K562 (cell line): ENCODE measurements around the gene HES6. TPM values are rescaled to one million over a fixed set of nuclear protein-coding genes. Genes with fewer than 3 reads are reported as not detected.

Experiments
- EHMT2 ChIP-seq: fragments of 450-650 bp; IDR thresholded peaks from 2 replicates; pipeline ENCODE4 v1.6.1; 2018; ENCODE audit warnings: antibody characterized with exemption
- ESRRB ChIP-seq: fragments of 250-450 bp; sonication (Bioruptor Pico); IDR thresholded peaks from 2 replicates; pipeline ENCODE4 v1.5.0; 2020; ENCODE audit warnings: mild to moderate bottlenecking, moderate library complexity, borderline replicate concordance
- FOSL1 ChIP-seq: fragments of 200-800 bp; sonication (Bioruptor generic); conservative IDR thresholded peaks from 2 replicates; pipeline ENCODE4 v1.6.1; 2016; ENCODE audit warnings: missing genetic modification characterization, missing compliant biosample characterization
- GABPA ChIP-seq: fragments of 200-800 bp; sonication (Bioruptor generic); conservative IDR thresholded peaks from 2 replicates; pipeline ENCODE4 v1.6.1; 2016; ENCODE audit warnings: low read depth, missing genetic modification characterization, missing compliant biosample characterization
- NCOA6 ChIP-seq: fragments of 450-650 bp; IDR thresholded peaks from 2 replicates; pipeline ENCODE4 v1.6.1; 2017; ENCODE audit warnings: mild to moderate bottlenecking
- PCBP2 ChIP-seq: fragments of 200-400 bp; formaldehyde crosslinking; IDR thresholded peaks from 2 replicates; pipeline ENCODE4 v1.6.1; 2018; ENCODE audit warnings: low read length, low read depth, mild to moderate bottlenecking, moderate library complexity; ENCODE audit not compliant: poor library complexity, severe bottlenecking
- PHTF2 ChIP-seq: fragments of 250-450 bp; sonication (Bioruptor Pico); IDR thresholded peaks from 2 replicates; pipeline ENCODE4 v1.5.0; 2021; ENCODE audit warnings: mild to moderate bottlenecking
- PTRF ChIP-seq: fragments of 450-650 bp; IDR thresholded peaks from 2 replicates; pipeline ENCODE4 v1.6.1; 2016; ENCODE audit warnings: mild to moderate bottlenecking, missing genetic modification characterization, missing compliant biosample characterization
- TAF15 ChIP-seq: fragments of 200-400 bp; formaldehyde crosslinking; IDR thresholded peaks from 2 replicates; pipeline ENCODE4 v1.6.1; 2017; ENCODE audit warnings: mild to moderate bottlenecking, low read depth, low read length, moderate library complexity
- XRCC4 ChIP-seq: IDR thresholded peaks from one replicate; pipeline ENCODE4 v1.6.1; 2011; ENCODE audit not compliant: insufficient read depth, insufficient read length; ENCODE audit errors: extremely low read depth
- XRCC5 ChIP-seq: fragments of 200-400 bp; formaldehyde crosslinking; IDR thresholded peaks from 2 replicates; pipeline ENCODE4 v1.6.1; 2017; ENCODE audit warnings: low read depth, mild to moderate bottlenecking, low read length
- ZBTB8A ChIP-seq: fragments of 450-650 bp; IDR thresholded peaks from 2 replicates; pipeline ENCODE4 v1.6.1; 2018; ENCODE audit warnings: mild to moderate bottlenecking, moderate library complexity; ENCODE audit not compliant: partially characterized antibody
- ZMIZ1 ChIP-seq, 2 experiments: fragments of 150-350 bp in 1 of 2; IDR thresholded peaks; 2 replicates each; pipeline ENCODE4 v1.6.1; 2012 to 2016; ENCODE audit warnings: low read depth in 2 of 2, low read length in 2 of 2, mild to moderate bottlenecking in 1 of 2, moderate library complexity in 1 of 2
- ZNF134 ChIP-seq: fragments of 250-450 bp; sonication (Bioruptor Pico); conservative IDR thresholded peaks from 2 replicates; pipeline ENCODE4 v1.4.0; 2020
- ZNF311 ChIP-seq: fragments of 250-450 bp; sonication (Bioruptor Pico); IDR thresholded peaks from 2 replicates; pipeline ENCODE4 v1.4.0; 2020; ENCODE audit warnings: mild to moderate bottlenecking, moderate library complexity
- ZNF407 ChIP-seq: fragments of 450-650 bp; IDR thresholded peaks from 2 replicates; pipeline ENCODE4 v1.6.1; 2016; ENCODE audit warnings: low read depth
- ZNF445 ChIP-seq: fragments of 250-450 bp; sonication (Bioruptor Pico); IDR thresholded peaks from 2 replicates; pipeline ENCODE4 v1.4.0; 2020; ENCODE audit warnings: low read depth, mild to moderate bottlenecking, moderate library complexity
- ZNF77 ChIP-seq: fragments of 250-450 bp; sonication (Bioruptor Pico); IDR thresholded peaks from 2 replicates; pipeline ENCODE4 v1.5.0; 2020
- polyA plus RNA-seq, 8 experiments: library from polyadenylated mRNA; depleted of rRNA in 4 of 8; stranded (reverse) in 5 of 8; unstranded in 3 of 8; fragments of >200 nt; fragmentation: Nextera tagmentation in 2 of 8; fragmentation: Illumina TruSeq in 1 of 8; extraction: Ambion mirVana in 2 of 8; extraction: Trizol in 1 of 8; gene quantifications; 2 replicates each; pipeline versions ENCODE4 v1.2.1 to v1.2.3, GENCODE V29; 2011 to 2014; ENCODE audit warnings: inconsistent platforms in 1 of 8, missing spikeins in 1 of 8
- total RNA-seq, 7 experiments: library from RNA; depleted of rRNA in 6 of 7; stranded (reverse); fragments of >200 nt in 6 of 7; fragmentation: Illumina TruSeq in 2 of 7; extraction: Trizol in 2 of 7; gene quantifications; 2 replicates each; pipeline versions ENCODE4 v1.2.1 to v1.2.3, GENCODE V29; 2011 to 2021; ENCODE audit warnings: low replicate concordance in 1 of 7

HES6 gene
- total and polyA plus RNA-seq, 9 of the 15 experiments (the other 6 are each of a cell fraction or from before 2014, with no cell fraction given) = 6.2 to 133 (median 29.2) TPM

DNA sequence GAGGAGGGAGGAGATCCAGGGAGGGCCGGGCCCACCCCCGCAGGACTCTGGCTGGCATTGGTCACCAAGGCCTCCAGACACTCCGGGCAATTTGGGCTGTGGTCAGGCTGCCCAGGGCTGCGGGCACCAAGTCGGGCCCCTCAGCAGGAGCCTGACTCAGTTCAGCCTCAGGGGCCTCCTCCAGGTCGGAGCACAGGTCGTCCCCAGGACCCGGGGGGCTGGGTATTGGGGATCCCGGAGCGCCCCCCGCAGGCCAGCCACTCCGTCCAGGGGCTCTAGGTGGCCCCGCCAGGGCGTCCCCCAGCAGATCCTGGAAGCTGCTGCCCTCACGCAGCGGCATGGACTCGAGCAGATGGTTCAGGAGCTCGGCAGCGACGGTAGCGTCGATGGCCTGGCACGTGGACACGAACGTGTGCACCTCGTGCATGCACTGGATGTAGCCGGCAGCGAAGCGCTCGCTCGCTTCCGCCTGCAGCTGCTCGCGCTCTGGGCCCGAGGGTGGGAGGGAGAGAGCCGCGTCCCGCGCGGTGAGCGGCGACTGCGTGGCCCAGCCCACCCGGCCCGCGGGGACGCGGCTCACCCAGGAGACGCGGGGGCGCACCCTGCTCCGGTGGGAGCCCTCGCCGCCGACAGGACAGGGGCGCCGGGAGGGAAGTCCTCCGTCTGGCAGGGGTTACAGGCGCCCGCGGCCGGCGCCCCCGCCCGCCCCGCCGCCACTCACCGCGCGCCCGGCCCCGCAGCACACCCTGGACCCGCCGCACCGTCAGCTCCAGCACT lies 884 bp downstream of the HES6 start (continued):
- TF ChIP-seq ZMIZ1 (IDR thresholded peaks at IDR 0.05; ENCODE audit: low read depth in 2 of 2, low read length in 2 of 2) = no peak
- TF ChIP-seq XRCC5 = no peak
- TF ChIP-seq EHMT2 = no peak
- no peak for TF ChIP-seq PHTF2 (CRISPR knock-in tag)
- TF ChIP-seq PCBP2 = no peak
- TF ChIP-seq ZNF445 (CRISPR knock-in tag) = no peak
- TF ChIP-seq ZBTB8A = no peak
- TF ChIP-seq NCOA6 = no peak
- TF ChIP-seq ZNF134 = no peak
- no peak for TF ChIP-seq ZNF407
- no peak for TF ChIP-seq ZNF311 (CRISPR knock-in tag)
- no peak for TF ChIP-seq TAF15
- no peak; the same call in 1 of the 2 replicates for TF ChIP-seq GABPA
- no peak for TF ChIP-seq PTRF (tag)
- TF ChIP-seq FOSL1 (tag) = no peak
- no peak for TF ChIP-seq ESRRB
- no peak for TF ChIP-seq ZNF77 (CRISPR knock-in tag)
- no peak for TF ChIP-seq XRCC4
